HEK293 (cell line): Measurements from ENCODE around the gene SERPINA3.

Experiments
- CTCF ChIA-PET: fragments of 350-600 bp; formaldehyde crosslinking; extraction: SDS; loops from one replicate; lab custom pipeline; 2021; ENCODE audit warnings: antibody characterized with exemption; lab: Yijun Ruan, JAX
- POLR2A ChIA-PET: fragments of 300-600 bp; formaldehyde crosslinking; extraction: SDS; loops from one replicate; lab custom pipeline; 2020; ENCODE audit warnings: antibody characterized with exemption, inconsistent platforms; lab: Yijun Ruan, JAX
- H3K27ac ChIP-seq: fragments of 200-500 bp; sonication (Bioruptor generic); 2 replicates; pipeline ENCODE4 v1.5.1; 2014; ENCODE audit warnings: low read depth, low read length, control low read depth, inconsistent platforms; ENCODE audit errors: extremely low read depth
- H3K36me3 ChIP-seq, 2 experiments: fragments of 200-500 bp in 1 of 2; sonication (Bioruptor generic) in 1 of 2; 1 replicate in 1 of 2; 2 replicates in 1 of 2; pipeline ENCODE4 v1.5.1; 2014 to 2017; ENCODE audit warnings: inconsistent platforms in 2 of 2, low read length in 2 of 2; ENCODE audit not compliant: control insufficient read depth in 2 of 2, insufficient read depth in 1 of 2
- H3K4me1 ChIP-seq: fragments of 200-500 bp; sonication (Bioruptor generic); 2 replicates; pipeline ENCODE4 v1.5.1; 2014; ENCODE audit warnings: mild to moderate bottlenecking, low read length, inconsistent platforms; ENCODE audit not compliant: control insufficient read depth, insufficient read depth
- H3K4me3 ChIP-seq: 2 replicates; pipeline ENCODE4 v1.5.1; 2011; ENCODE audit warnings: low read depth, mild to moderate bottlenecking, control low read depth, low read length, moderate library complexity
- H3K9me3 ChIP-seq: fragments of 200-500 bp; sonication (Bioruptor generic); 2 replicates; pipeline ENCODE4 v1.5.1; 2014; ENCODE audit warnings: low read depth, low read length, inconsistent platforms; ENCODE audit not compliant: control insufficient read depth, insufficient read depth
- FEZF1 ChIP-seq: fragments of 450-650 bp; formaldehyde crosslinking; IDR thresholded peaks from 2 replicates; pipeline ENCODE4 v1.5.1; 2016; ENCODE audit warnings: missing biosample characterization, missing genetic modification characterization
- GLI2 ChIP-seq: fragments of 450-650 bp; formaldehyde crosslinking; IDR thresholded peaks from 2 replicates; pipeline ENCODE4; 2017; ENCODE audit warnings: missing biosample characterization, missing genetic modification characterization, low read depth, borderline replicate concordance
- IKZF3 ChIP-seq: fragments of 450-650 bp; IDR thresholded peaks from 2 replicates; pipeline ENCODE4 v1.5.0; 2018; ENCODE audit warnings: missing biosample characterization, mild to moderate bottlenecking, missing genetic modification characterization, moderate library complexity
- PRDM6 ChIP-seq: fragments of 450-650 bp; formaldehyde crosslinking; IDR thresholded peaks from 2 replicates; pipeline ENCODE4 v1.5.1; 2017; ENCODE audit warnings: missing biosample characterization, missing genetic modification characterization
- TSHZ1 ChIP-seq: fragments of 450-650 bp; formaldehyde crosslinking; IDR thresholded peaks from 2 replicates; pipeline ENCODE4 v1.5.1; 2016; ENCODE audit warnings: missing biosample characterization, missing genetic modification characterization, borderline replicate concordance
- ZBTB21 ChIP-seq: fragments of 450-650 bp; formaldehyde crosslinking; IDR thresholded peaks from 2 replicates; pipeline ENCODE4 v1.5.1; 2017; ENCODE audit warnings: missing biosample characterization, missing genetic modification characterization
- ZBTB44 ChIP-seq: fragments of 450-650 bp; IDR thresholded peaks from 2 replicates; pipeline ENCODE4 v1.5.1; 2018; ENCODE audit warnings: missing biosample characterization, mild to moderate bottlenecking, missing genetic modification characterization
- ZIC2 ChIP-seq: fragments of 450-650 bp; formaldehyde crosslinking; IDR thresholded peaks from 2 replicates; pipeline ENCODE4 v1.5.1; 2016; ENCODE audit warnings: missing biosample characterization, missing genetic modification characterization
- ZNF114 ChIP-seq: fragments of 450-650 bp; formaldehyde crosslinking; IDR thresholded peaks from 2 replicates; pipeline ENCODE4 v1.5.0; 2017; ENCODE audit warnings: missing biosample characterization, missing genetic modification characterization
- ZNF133 ChIP-seq: fragments of 450-650 bp; formaldehyde crosslinking; IDR thresholded peaks from 2 replicates; pipeline ENCODE4 v1.5.1; 2016; ENCODE audit warnings: missing biosample characterization, missing genetic modification characterization
- ZNF138 ChIP-seq: fragments of 450-650 bp; formaldehyde crosslinking; IDR thresholded peaks from 2 replicates; pipeline ENCODE4 v1.5.1; 2016; ENCODE audit warnings: missing biosample characterization, missing genetic modification characterization, borderline replicate concordance
- ZNF18 ChIP-seq: fragments of 450-650 bp; formaldehyde crosslinking; IDR thresholded peaks from 2 replicates; pipeline ENCODE4 v1.5.1; 2016; ENCODE audit warnings: missing biosample characterization, missing genetic modification characterization
- ZNF341 ChIP-seq: fragments of 450-650 bp; formaldehyde crosslinking; IDR thresholded peaks from 2 replicates; pipeline ENCODE4; 2016; ENCODE audit warnings: low read depth, missing biosample characterization, missing genetic modification characterization
- ZNF423 ChIP-seq: fragments of 450-650 bp; formaldehyde crosslinking; IDR thresholded peaks from 2 replicates; pipeline ENCODE4 v1.5.1; 2016; ENCODE audit warnings: missing biosample characterization, missing genetic modification characterization
- ZNF501 ChIP-seq: fragments of 450-650 bp; formaldehyde crosslinking; IDR thresholded peaks from 2 replicates; pipeline ENCODE4 v1.5.1; 2016; ENCODE audit warnings: missing biosample characterization, missing genetic modification characterization
- ZNF558 ChIP-seq: fragments of 450-650 bp; formaldehyde crosslinking; IDR thresholded peaks from 2 replicates; pipeline ENCODE4 v1.5.1; 2016; ENCODE audit warnings: missing biosample characterization, missing genetic modification characterization
- ZNF645 ChIP-seq: fragments of 450-650 bp; formaldehyde crosslinking; IDR thresholded peaks from 2 replicates; pipeline ENCODE4; 2016; ENCODE audit warnings: missing biosample characterization, missing genetic modification characterization
- ZNF658 ChIP-seq: fragments of 450-650 bp; formaldehyde crosslinking; IDR thresholded peaks from 2 replicates; pipeline ENCODE4; 2016; ENCODE audit warnings: missing biosample characterization, missing genetic modification characterization
- ZNF792 ChIP-seq: fragments of 450-650 bp; formaldehyde crosslinking; IDR thresholded peaks from 2 replicates; pipeline ENCODE4 v1.5.1; 2016; ENCODE audit warnings: missing biosample characterization, missing genetic modification characterization
- ZNF830 ChIP-seq: fragments of 450-650 bp; IDR thresholded peaks from 2 replicates; pipeline ENCODE4 v1.5.0; 2018; ENCODE audit warnings: missing biosample characterization, missing genetic modification characterization, low read depth, mild to moderate bottlenecking, moderate library complexity

SERPINA3 gene

GRCh38 chr14:94613720-94614644, 1.8 kb downstream of the SERPINA3 start:
- Histone ChIP-seq H3K36me3 (no peaks in the 10 kb centered on the region), H3K4me3 (no peak overlapping the region), H3K9me3 (no peaks in the 10 kb centered on the region), H3K4me1 (no peaks in the 10 kb centered on the region), H3K27ac (no peak overlapping the region)
- TF ChIP-seq TSHZ1 (tag by site-specific recombination) (no peak), PRDM6 (no peak), ZBTB44 (tag by site-specific recombination) (no peak), ZNF501 (tag by site-specific recombination) (no peak), ZNF341 (tag by site-specific recombination) (no peak), ZBTB21 (tag by site-specific recombination) (no peak), FEZF1 (tag by site-specific recombination) (no peak), ZNF658 (no peak), GLI2 (no peak), ZNF114 (no peak)
- ChIA-PET CTCF (interaction anchor here (1.0 kb wide), 1 partner anchor 485 kb away, joined by 3 read pairs; no protein-coding TSS in a partner anchor), POLR2A (no interaction called here)

GRCh38 chr14:94614802-94615201, 2.6 kb downstream of the SERPINA3 start:
- POLR2A ChIA-PET: no interaction called here

More at GRCh38 chr14:94614802-94615201, 2.6 kb downstream of the SERPINA3 start:
- Histone ChIP-seq H3K27ac (no peak overlapping the region), H3K9me3 (no peaks in the 10 kb centered on the region), H3K4me3 (no peak overlapping the region), H3K36me3 (no peaks in the 10 kb centered on the region), H3K4me1 (no peaks in the 10 kb centered on the region)
- CTCF ChIA-PET: interaction anchor here (1.1 kb wide), 1 partner anchor 14 kb away, joined by 3 read pairs; no protein-coding TSS in a partner anchor
- TF ChIP-seq IKZF3 (no peak), ZNF18 (no peak), ZNF792 (tag by site-specific recombination) (no peak), ZNF558 (tag by site-specific recombination) (no peak), ZNF138 (no peak), ZNF645 (tag by site-specific recombination) (no peak), ZIC2 (tag by site-specific recombination) (no peak), ZNF133 (tag by site-specific recombination) (no peak), ZNF423 (tag by site-specific recombination) (no peak), ZNF830 (tag by site-specific recombination) (no peak)
